ENCODE results near the gene COPB1.

GRCh38 chr11:14539982-14540421 is 40.4 kb upstream of the COPB1 start:
- no peak for TF ChIP-seq GATA2 (IDR thresholded peaks at IDR 0.05; ENCODE audit: low read depth, low read length)
- TF ChIP-seq GATA3 (IDR thresholded peaks at IDR 0.05; ENCODE audit: low read depth, low read length), result no peak
